Hippocampal formation (tissue), 2 donors: ENCODE data around the gene SEMA7A.

ENCODE experiments used
- DNase-seq, 2 donors: peaks; one replicate each; lab custom pipeline; 2025; lab: John Stamatoyannopoulos, UW

Gene SEMA7A

GRCh38 chr15:74451861-74452835, 18.4 kb upstream of the SEMA7A start:
- DNase-seq = no peak

DNA sequence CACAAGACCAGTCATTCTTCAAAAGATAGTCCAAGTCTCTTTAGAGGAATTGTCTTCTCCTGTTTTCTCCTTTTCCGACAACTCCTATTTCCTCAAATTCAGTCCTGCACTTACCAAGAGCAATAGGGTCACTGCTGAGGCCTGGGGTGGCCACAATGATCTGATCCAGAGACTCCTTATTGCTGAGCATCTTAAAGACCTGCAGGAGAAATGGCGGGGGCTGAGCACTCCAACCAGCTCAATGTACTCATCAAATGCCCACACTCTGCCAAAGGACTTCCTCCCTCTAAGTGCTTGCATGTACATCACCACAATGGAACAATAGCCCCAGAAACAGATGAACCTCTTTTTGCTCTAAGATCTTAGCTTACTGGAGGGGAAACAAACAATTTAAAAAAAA, 17.6 kb upstream of the SEMA7A start:
- DNase-seq = no peak

DNA sequence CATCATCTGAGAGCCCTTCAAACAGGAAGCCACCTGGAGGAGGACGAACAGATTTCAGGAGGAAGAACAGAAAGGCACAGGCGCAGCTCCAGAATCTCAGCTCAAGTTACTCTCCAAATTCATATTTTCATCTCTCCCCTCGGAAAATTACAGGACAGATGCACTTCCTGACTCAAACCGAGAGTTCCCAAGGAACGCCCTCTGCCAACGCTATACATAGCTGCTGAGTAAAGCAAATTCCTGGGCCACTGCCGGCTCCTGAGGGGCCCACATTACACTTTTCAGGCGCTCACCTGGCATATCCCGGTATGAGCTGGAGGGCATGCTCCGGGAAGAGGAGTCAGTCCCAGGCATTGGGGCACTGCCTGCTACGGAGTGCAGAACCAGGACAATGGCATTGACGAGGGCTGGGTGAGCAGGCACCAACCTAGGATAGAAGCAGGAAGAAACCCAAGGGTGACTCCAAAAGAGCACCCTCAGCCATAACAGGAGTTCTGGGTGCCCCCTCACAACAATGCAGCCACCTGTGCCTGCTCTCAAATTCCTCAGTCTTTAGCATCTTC, 16.0 kb upstream of the SEMA7A start:
- DNase-seq = peak in 1 of 2 donors; percentile 60

- DNase-seq = no peak
These were observed 15.3 kb upstream of the SEMA7A start for GRCh38 chr15:74449095-74449494.

DNA sequence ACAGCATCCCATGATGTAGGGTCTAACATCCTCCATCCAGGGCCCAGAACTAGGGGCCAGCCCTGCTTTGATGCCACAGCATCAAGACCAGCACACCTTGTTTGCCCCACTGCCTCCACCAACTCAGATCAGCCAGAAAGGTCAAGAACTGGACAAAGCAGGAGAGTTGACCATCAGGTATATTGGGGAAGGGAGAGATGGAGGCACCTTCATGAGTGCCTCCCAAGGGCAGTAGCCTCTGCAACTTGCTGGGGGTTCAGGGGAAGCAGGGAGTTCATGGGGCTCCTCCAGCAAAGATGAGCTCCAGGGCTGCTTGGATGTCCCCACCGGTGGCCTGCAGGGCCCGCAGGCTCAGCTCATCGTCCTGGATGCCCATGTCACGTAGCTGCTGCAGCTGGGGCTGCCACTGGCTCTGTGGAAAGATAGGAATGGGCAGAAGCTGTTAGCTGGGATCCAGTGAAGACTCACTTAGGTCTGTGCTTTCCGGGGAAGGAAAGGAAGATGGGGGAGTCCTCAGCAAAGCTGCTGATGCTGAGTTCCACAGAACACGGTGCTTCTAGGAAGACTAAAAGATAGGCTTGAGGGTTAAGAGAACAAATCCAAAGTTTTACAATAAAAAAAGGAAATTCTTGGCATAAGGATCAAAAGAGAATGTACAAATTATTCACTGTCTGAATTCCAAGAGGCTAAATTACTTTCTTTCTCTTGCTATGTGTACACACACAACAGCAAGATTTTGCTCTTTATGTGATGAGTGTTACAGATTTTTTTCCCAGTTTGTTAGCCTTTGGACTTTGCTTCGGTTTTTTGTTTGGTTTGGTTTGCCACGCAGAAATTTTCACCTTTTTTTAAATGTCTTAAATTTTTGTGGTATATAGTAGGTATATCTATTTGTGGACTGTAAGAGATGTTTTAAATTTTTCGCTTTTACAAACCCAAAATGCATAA, 12.3 kb upstream of the SEMA7A start:
- DNase-seq = no peak

DNA sequence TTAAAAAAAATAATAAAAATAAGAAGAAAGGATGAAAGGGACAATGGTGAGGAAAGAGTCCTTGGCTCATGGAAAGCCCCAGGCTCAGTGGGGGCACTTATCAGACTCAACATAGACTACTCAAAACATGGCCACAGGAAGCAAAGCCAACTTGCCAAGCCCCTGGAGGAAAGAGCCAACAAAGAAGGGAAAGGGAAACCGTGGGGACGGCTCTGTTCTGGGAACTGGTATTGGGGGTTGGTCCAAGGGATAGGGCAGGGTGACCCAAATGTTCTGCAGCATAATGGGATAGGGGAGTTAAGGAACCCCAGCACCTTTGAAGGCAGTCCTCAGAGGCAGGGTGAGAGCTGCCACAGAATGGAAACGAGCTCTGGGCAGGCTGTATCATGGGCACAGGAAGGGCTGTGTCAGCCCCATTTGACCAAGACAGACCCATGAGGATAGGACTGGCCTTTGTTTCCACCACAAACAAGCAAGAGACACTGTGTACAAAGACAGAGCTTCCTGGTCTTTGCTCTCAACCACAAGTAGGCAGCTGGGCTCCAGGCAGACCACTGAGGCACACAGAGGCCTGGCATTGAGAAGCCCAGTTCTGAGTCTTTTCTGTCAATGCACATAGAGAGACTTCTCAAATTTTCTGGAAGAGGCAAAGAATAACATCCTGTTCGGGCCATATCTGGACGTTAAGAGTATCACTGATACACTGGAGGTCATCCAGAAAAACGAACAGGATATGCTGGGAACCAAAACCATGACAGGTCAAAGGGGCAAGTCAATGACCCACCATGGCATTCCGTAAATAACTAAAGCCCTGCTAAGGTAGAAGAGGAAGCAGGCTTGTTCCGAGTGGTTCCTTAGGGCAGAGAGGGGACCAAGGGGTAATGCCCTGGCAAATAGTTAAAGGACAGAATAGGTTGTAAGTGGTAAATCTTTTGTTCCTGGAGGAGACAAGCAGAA, 10.6 kb upstream of the SEMA7A start:
- DNase-seq = no peak

- DNase-seq = no peak
These were observed 9.5 kb upstream of the SEMA7A start for GRCh38 chr15:74443100-74443909.

DNA sequence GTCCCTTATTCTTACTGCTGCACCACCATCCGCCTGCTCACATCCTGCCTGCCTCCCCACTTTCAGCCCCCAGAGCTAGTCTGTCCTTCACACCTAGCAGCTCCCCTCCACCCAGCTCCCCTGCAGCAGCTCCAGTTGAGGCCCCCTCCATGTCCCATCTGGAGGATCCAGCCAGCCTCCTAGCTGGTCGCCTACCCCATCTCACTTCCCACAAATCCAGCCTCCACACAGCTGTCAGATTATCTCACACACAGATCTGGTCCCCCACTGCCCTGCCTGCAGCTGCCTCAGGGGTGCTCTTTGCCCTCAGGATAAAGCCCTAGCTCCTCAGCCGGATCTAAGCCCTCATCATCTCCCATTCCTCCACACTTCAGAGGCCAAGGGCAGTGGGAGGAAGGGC, 8.8 kb upstream of the SEMA7A start:
- no peak for DNase-seq

GRCh38 chr15:74442063-74442462, 8.3 kb upstream of the SEMA7A start:
- no peak for DNase-seq

- DNase-seq = no peak
These were observed 7.6 kb upstream of the SEMA7A start for GRCh38 chr15:74441248-74441941.

- DNase-seq = peak; percentile 63 to 64
These were observed 5.1 kb upstream of the SEMA7A start for GRCh38 chr15:74438721-74439316.

- no peak for DNase-seq
These were observed 4.4 kb upstream of the SEMA7A start for GRCh38 chr15:74438206-74438605.

DNA sequence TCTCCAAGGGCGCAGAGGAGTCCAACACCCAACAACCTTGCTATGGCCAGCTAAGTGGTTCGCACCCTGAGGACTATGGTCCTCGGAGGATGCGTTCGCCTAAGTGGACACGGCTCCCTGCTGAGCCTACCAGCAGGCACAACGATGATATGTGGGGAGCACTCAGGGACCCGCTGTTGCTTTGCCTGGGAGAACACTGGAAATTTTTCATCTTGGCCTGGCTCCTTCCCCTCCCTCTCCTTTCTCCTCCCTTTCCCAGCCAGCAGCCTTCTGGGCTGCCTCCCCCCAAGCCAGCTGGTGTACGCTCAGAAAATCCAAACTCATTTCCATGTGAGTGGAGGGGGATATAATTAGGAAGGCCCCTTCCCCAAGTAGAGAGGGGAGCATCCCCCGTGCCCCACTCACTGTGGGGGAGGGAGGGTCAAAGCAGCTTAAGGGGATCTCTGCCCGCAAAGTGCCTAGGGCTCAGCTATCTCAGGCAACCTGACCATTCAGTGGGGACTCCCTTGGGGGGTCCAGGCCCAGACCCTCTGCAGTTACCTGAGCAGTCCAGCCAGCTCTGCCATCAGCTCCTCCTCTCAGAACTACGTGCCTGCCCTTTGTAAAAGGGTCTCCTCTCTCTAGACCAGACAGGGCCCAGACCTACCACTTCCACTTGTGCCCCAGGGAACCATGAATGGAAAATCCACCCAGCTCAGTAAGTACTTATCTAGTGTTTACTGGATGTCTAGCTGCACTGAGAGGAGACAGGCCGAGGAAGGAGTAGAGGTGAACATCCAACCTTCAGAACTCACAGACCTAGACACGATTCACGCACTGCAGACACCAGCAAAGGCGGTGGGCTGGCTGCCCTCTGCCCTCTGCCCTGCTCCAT, 742 bp upstream of the SEMA7A start:
- DNase-seq = no peak

DNA sequence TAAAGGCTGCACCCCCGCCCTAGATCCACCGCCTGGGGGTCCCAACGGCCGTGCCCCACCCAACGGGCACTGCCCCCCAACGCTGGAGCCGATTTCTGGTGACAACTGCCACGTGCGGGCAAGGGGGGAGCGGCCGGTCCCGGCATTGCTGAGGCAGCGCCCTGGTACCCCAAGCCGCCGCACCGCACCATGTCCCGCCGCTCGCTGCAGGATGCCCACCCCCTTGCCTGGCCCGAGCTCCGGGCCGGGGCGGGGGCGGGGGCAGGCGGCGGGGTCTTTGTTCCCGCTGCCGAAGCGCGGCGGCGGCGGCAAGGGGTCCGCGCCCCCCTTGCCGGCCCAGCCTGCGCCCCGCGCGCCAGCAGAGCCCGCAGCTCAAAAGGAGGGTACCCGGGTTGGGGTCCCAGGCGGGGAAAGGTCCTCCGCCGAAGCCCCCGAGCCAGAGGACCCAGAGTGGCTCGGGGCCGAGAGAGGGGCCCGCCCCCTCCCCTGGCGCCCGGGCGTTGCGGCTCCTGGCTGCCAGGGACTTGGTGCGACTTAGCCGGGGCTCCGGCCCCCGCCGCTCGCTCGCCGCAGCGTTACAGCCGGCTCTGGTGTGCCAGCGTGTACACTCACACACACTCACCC, 678 bp downstream of the SEMA7A start:
- DNase-seq = no peak

DNA sequence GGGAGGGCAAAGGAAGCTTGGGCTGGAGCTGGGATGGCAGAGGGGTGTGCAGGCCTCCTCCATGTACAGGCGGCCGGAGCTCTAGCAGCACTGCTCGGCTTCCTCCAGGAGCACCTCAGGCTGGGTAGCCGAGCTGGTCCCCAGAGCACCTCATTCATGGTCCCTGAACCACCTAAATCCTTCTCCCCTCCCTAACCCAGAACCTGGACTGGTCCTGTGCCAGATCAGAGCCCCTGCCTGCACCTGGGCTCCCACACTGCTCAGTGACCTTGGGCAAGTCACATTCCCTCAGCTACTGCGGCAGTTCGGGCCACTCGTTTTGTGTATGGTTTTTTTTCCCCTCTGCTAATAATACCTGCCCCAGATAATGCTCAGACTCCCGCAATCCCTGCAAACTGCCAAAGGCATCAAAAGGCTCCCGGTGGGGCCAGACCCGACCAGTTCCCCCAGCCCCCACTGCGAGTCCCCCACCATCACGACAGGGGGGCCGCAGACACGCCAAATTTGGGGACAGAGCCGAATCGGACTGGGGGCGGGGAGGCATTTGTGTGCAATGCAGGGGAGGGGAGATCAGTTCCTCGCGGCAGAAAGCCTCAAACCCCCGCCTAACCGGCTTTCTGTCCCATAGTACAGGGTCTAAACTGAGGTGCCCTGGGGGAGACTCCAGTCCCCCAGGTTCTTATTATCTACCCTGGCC, 1.3 kb downstream of the SEMA7A start:
- no peak for DNase-seq

DNA sequence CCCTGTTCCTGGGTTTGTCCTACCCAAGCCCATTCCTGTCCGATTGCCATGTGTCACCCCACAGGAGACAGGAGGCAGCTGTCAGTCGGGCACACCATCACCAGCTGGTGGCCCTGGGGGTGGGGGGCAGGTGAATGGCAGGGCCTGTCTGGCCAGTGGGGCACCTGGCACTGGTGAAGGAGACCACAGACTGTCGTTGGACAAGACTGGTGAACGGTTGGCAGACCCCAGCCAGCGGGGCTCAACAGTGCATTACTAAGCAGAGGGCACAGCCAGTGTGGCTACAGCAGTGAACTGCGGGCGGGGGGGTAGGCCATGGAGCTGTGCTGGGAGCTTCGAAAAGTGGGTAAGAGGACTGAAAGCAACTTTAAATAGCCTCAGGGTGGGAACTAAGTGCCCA, 2.1 kb downstream of the SEMA7A start:
- no peak for DNase-seq

DNA sequence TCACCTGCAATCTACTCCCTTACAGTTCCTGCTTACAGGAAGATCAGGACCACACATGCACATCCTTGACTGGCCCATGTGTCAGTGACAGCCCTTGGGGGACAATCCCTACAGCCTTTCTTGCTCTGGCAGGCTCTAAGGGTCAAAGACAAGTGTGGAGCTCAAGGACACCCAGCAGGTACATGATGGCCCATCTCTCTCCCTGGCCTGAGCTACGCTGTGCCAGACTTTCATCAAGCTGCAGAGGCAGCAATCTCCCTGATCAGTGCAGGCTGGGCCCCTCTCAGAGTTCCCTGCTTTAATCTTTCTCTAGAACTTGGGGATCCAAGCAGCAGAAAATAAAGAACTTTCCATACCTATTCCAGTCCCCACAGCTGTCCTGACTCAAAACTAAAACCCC, 2.6 kb downstream of the SEMA7A start:
- DNase-seq = no peak
